GM13977 (cell line): ENCODE measurements around the gene DNAL1.
A peak's percentile ranks its signal among the peaks of the same experiment; 100 is the strongest.
"Not testable (repeated sequence)": the region's sequence is repeated elsewhere in the genome, so short reads cannot be mapped to it uniquely, and the experiment has no call there.

Experiments used
- DNase-seq: peaks from one replicate; pipeline ENCODE4 v3.0.0; 2012; ENCODE audit warnings: low spot score
- CTCF ChIP-seq: IDR thresholded peaks from 2 replicates; pipeline ENCODE4 v1.5.1; 2012; ENCODE audit warnings: mild to moderate bottlenecking, control low read depth; ENCODE audit not compliant: insufficient read depth; ENCODE audit errors: extremely low read depth, missing control alignments
- in situ Hi-C: fragments of 300-500 bp; cut with MboI; formaldehyde crosslinking; loops from one replicate; pipeline ENCODE4 v1.12.0; 2022; ENCODE audit warnings: low sequenced_read_pairs, low pct_unique_long_range_greater_than_20kb, mixed read lengths, inconsistent platforms; ENCODE audit not compliant: unreplicated experiment

DNAL1 gene

GRCh38 chr14:73694083-73694482 is 49.3 kb downstream of the DNAL1 start:
- no peak for TF ChIP-seq CTCF
- no peak for DNase-seq
- in situ Hi-C loops = no loop called here

- DNase-seq = no peak
- in situ Hi-C loops = no loop called here
- TF ChIP-seq CTCF = no peak
Measured at GRCh38 chr14:73695082-73695481, 50.3 kb downstream of the DNAL1 start.

GRCh38 chr14:73695997-73696396 is 51.2 kb downstream of the DNAL1 start:
- DNase-seq = peak; percentile 45
- in situ Hi-C loops = no loop called here
- TF ChIP-seq CTCF = no peak

- no peak for TF ChIP-seq CTCF
- in situ Hi-C loops = no loop called here
- peak; percentile 75 for DNase-seq
Measured at GRCh38 chr14:73696466-73697400, 51.9 kb downstream of the DNAL1 start.

- DNase-seq = peak; percentile 23
- in situ Hi-C loops = no loop called here
- no peak for TF ChIP-seq CTCF
Measured at GRCh38 chr14:73700325-73700724, 55.5 kb downstream of the DNAL1 start.

GRCh38 chr14:73708076-73708475 is 63.3 kb downstream of the DNAL1 start:
- DNase-seq, in situ Hi-C loops: not testable (repeated sequence)

- no peak for TF ChIP-seq CTCF
- DNase-seq = no peak
- in situ Hi-C loops = no loop called here
Measured at GRCh38 chr14:73709904-73710469, 65.2 kb downstream of the DNAL1 start.
